Measurements from ENCODE around the gene GDF15. TPM values are rescaled to one million over a fixed set of nuclear protein-coding genes. Genes with fewer than 3 reads are reported as not detected.
A peak's percentile ranks its signal among the peaks of the same experiment; 100 is the strongest.

GDF15 gene
- total RNA-seq, 1 experiment from 2014 or later, result 1.4 TPM

GRCh38 chr19:18416778-18417249 is 30.9 kb downstream of the GDF15 start:
- peaks cover 22% of the 10 kb centered on the region for H3K27me3 ChIP-seq (ENCODE audit: control insufficient read depth, insufficient read depth, low read length)
- H3K4me3 ChIP-seq (ENCODE audit: insufficient read depth, low read depth, low read length), result peak overlapping the region; percentile 58
- DNase-seq, result peak; percentile 96
- H3K36me3 ChIP-seq (replicated peaks; ENCODE audit: control insufficient read depth, insufficient read depth, low read length), result no peaks in the 10 kb centered on the region

GRCh38 chr19:18417250-18418028 is 31.5 kb downstream of the GDF15 start:
- Histone ChIP-seq H3K27me3 (ENCODE audit: control insufficient read depth, insufficient read depth, low read length) (peaks cover 22% of the 10 kb centered on the region), H3K36me3 (replicated peaks; ENCODE audit: control insufficient read depth, insufficient read depth, low read length) (no peaks in the 10 kb centered on the region), H3K4me3 (ENCODE audit: insufficient read depth, low read depth, low read length) (peak overlapping the region; percentile 58)
- peak; percentile 97 for DNase-seq

GRCh38 chr19:18418029-18418482 is 32.1 kb downstream of the GDF15 start:
- no peak for DNase-seq
- Histone ChIP-seq H3K4me3 (ENCODE audit: insufficient read depth, low read depth, low read length) (peak overlapping the region; percentile 34), H3K27me3 (ENCODE audit: control insufficient read depth, insufficient read depth, low read length) (peaks cover 22% of the 10 kb centered on the region), H3K36me3 (replicated peaks; ENCODE audit: control insufficient read depth, insufficient read depth, low read length) (no peaks in the 10 kb centered on the region)

DNA sequence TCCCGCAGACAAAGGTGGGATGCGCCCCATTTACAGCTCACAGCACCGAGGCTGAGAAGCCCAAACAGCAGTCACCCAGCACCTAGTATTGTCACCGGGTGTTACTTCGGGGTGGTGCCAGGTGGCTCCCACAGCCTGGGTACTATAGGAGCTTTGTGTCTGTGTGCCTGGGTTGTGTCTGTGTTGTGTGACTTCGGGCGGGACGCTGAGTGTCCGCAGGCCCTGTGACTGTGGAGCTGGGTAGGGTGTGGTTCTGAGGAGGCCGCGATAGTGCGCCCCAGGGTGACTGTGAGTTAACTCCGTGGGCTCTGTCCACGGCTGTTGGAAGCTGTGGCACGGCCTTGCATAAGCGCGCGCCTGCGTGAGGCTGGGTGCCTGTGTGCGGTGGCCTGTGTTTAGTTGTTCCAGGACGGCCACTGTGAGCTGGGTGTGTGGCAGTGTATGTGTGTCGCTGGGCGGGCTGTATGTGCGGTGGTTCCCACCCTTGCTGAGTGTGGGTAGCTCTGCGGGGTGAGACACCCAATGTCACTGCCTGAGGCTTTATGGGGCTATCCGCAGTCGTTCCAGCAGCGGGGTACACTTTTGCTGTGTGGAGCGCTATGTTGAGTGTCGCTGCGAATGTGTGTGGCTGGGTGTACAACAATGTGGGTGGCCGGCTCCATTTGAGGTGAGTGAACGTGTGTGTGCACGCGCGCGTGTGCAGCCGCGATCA is 32.7 kb downstream of the GDF15 start:
- Histone ChIP-seq H3K36me3 (replicated peaks; ENCODE audit: control insufficient read depth, insufficient read depth, low read length) (no peaks in the 10 kb centered on the region), H3K4me3 (ENCODE audit: insufficient read depth, low read depth, low read length) (peak overlapping the region; percentile 30), H3K27me3 (ENCODE audit: control insufficient read depth, insufficient read depth, low read length) (peaks cover 22% of the 10 kb centered on the region)
- peak; percentile 71 for DNase-seq

DNA sequence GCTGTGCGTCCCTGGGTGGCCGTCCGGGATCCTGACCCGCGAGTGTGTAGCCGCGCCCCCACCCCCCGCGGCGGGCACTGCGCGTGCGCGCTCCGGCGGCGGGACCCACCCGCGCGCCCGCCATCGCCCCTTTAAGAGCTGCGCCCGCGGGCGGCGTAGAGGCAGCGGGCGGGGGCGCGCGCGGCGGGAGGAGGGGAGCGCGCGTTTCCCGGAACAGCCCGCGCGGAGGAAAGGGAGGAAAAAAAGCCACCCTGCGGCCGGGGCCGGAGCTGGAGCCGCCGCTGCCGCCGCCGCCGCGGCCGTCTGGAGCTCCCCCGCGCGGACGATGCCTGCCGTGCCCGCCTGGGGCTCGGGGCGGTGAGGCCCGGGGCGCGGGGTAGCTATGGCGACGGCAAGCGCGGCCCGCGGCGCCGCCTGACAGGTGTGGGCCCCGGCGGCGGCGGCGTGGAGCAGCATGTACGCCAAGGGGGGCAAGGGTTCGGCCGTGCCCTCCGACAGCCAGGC is 33.3 kb downstream of the GDF15 start, which contains the start of gene SSBP4:
TSS of gene SSBP4 (plus strand) at position 204 of the 504 bp plus-strand sequence. CDS start at position 455, 251 bp downstream.
- Histone ChIP-seq H3K36me3 (replicated peaks; ENCODE audit: control insufficient read depth, insufficient read depth, low read length) (no peaks in the 10 kb centered on the region), H3K27me3 (ENCODE audit: control insufficient read depth, insufficient read depth, low read length) (peaks cover 22% of the 10 kb centered on the region), H3K4me3 (ENCODE audit: insufficient read depth, low read depth, low read length) (peak within 1 kb of the TSS; percentile 55)
- peak; percentile 98 for DNase-seq

DNA sequence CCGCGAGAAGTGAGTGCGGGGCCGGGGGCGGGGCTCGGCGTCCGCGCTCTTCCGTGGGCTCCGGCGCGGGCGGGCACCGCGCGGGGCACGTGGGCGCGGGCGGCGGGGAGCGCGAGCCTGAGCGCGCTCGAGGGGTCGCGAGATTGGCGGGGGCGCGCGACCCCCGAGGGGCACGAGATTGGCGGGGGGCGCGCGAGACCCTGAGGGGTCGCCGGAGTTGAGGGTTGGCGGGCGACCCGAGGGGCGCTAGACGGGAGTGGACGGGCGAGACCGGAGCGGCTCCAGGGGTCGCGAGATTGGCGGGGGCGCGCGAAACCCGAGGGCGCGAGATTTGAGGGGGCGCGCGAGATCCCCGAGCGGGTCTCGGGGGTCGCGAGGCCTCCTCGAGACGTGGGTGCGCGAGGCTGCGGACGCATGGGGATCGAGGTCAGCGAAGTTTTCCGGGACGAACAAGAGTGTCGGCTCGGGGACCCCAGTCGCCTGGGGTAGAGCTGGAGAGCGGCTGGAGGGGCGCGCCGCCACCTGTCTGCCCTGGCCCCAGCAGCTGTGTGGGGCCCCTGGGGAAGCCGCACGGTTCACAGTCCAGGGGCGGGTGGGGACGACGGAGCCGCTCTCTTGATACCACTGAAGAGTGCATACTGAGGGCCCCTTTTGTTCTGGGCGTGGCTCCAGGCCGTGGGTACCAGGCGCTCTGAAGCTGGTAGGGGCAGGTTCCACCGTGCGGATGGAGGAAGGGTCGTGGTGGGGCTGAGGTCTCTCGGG is 33.9 kb downstream of the GDF15 start:
- no peaks in the 10 kb centered on the region for H3K36me3 ChIP-seq (replicated peaks; ENCODE audit: control insufficient read depth, insufficient read depth, low read length)
- DNase-seq, result peak; percentile 88
- H3K27me3 ChIP-seq (ENCODE audit: control insufficient read depth, insufficient read depth, low read length), result peaks cover 22% of the 10 kb centered on the region
- peak overlapping the region; percentile 55 for H3K4me3 ChIP-seq (ENCODE audit: insufficient read depth, low read depth, low read length)

DNA sequence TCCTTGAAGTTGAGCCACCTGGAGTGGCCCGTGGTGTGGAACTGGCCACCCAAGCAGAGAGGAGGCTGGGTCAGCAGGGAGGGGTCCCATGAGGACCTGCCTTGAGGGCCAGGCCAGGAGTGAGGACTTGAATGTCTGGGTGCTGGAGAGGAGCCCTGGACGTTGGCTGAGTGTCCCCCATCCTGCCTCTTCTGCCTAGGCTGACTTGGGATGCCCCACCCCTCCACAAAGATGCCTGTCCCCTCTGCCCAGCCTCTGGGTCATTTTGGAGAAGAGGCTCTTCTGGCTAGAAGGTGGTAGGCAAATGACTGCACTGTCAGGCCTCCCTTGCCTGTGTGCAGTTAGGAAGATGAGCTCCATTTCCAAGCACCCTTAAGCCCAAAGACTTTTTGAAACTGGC is 35.0 kb downstream of the GDF15 start:
- Histone ChIP-seq H3K36me3 (replicated peaks; ENCODE audit: control insufficient read depth, insufficient read depth, low read length) (no peaks in the 10 kb centered on the region), H3K4me3 (ENCODE audit: insufficient read depth, low read depth, low read length) (no peak overlapping the region), H3K27me3 (ENCODE audit: control insufficient read depth, insufficient read depth, low read length) (peaks cover 22% of the 10 kb centered on the region)

DNA sequence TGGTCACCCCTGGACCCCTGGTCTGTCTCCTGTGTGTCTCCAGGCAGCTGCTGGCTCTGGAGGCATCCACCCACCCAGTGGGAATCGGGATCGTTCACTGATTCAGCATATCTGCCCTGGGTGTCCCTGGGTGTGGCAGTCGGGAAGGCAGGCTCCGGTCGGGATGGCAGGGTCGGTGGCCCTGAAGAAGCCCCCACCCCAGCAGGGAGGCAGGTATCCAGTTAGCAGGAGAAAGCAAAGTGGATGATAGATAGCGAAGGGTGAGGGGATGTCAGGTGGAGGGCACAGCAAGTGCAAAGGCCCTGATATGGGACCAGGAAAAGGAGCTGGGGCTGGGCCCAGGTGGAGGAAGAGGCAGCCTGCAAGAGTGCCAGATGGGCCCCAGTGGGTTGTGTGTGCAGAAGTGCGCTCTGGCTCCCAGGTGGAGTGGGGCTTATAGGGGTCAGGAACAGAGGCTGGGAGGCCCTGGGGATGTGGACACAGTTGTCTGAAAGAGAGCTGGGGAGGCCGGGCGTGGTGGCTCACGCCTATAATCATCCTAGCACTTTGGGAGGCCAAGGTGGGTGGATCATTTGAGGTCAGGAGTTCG is 35.5 kb downstream of the GDF15 start:
- Histone ChIP-seq H3K36me3 (replicated peaks; ENCODE audit: control insufficient read depth, insufficient read depth, low read length) (no peaks in the 10 kb centered on the region), H3K27me3 (ENCODE audit: control insufficient read depth, insufficient read depth, low read length) (peaks cover 22% of the 10 kb centered on the region), H3K4me3 (ENCODE audit: insufficient read depth, low read depth, low read length) (no peak overlapping the region)
- DNase-seq, result no peak

More for the DNA sequence above, 35.0 kb downstream of the GDF15 start:
- DNase-seq, result no peak

DNA sequence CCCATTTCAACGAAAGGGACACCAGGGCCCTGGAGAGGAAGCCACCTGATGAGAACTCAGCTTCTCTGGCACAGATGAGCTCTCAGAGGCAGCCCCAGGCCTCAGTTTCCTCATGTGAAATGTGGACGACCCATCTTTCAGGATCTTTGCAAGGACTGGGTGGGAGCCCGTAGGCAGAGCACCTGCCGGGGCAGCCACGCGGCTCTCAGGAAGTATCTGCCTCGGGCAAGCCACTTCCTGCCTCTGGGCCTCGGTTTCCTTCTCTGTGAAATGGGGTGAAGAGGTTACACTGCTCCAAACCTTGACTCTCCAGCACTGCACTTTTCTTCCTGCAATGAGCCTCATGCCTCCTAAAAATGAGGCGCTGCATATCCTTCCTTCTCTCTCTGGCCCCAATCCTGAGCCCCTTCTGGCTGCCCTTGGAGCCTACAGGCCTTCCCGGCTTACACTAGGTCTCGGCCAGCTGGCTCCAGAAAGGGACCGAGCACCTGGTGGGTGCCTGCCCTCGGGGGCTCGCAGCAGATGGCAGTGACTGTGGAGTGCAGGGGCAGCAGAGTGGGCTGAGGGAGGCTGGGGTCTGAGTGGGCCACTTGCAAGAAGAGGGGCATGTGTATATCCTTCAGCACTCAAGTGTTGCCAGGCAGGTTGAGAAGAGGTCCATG is 36.7 kb downstream of the GDF15 start:
- H3K4me3 ChIP-seq (ENCODE audit: insufficient read depth, low read depth, low read length), result no peak overlapping the region
- no peaks in the 10 kb centered on the region for H3K36me3 ChIP-seq (replicated peaks; ENCODE audit: control insufficient read depth, insufficient read depth, low read length)
- no peak for DNase-seq
- H3K27me3 ChIP-seq (ENCODE audit: control insufficient read depth, insufficient read depth, low read length), result peaks cover 22% of the 10 kb centered on the region

DNA sequence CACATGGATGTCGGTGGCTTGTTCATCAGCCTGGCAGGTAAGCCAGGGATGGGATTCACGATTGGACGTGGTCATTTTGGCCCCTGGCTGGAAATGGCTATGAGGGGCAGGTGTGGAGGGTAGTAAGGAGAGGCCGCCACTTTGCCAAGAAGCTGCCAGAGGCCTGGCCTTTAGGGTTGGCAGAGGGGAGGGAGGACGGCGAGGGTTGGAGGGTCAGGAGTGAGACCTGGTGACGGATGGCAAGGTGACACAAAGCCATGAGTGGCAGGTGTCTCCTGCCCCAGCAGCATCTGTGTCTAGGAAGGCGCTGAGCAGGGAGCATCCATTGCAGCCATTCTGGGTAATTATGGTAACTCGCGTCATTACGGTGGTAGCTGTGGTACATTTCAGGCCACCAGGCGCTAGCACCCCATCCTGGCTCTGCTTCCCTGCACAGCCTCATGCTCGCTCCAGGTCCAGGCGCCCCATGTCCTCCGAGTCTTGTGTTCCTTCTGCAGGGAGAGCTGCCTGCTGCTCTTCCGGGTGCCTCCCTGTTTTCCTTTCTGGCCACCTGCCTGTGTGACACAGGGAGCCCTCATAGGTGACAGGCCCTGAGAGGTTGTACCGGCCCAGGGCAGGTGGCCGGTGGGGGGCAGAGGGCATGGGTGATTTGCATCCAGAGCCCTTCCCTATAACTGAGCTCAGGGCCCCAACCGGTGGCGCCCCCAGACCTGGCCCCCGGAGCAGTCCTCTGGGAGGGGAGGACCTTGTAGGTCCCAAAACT is 37.5 kb downstream of the GDF15 start:
- peak; percentile 51 for DNase-seq
- no peaks in the 10 kb centered on the region for H3K36me3 ChIP-seq (replicated peaks; ENCODE audit: control insufficient read depth, insufficient read depth, low read length)
- no peak overlapping the region for H3K4me3 ChIP-seq (ENCODE audit: insufficient read depth, low read depth, low read length)
- peaks cover 15% of the 10 kb centered on the region for H3K27me3 ChIP-seq (ENCODE audit: control insufficient read depth, insufficient read depth, low read length)

- DNase-seq, result peak; percentile 74
- Histone ChIP-seq H3K4me3 (ENCODE audit: insufficient read depth, low read depth, low read length) (no peak overlapping the region), H3K36me3 (replicated peaks; ENCODE audit: control insufficient read depth, insufficient read depth, low read length) (no peaks in the 10 kb centered on the region), H3K27me3 (ENCODE audit: control insufficient read depth, insufficient read depth, low read length) (peaks cover 10% of the 10 kb centered on the region)
Measured at GRCh38 chr19:18424122-18424889, 38.3 kb downstream of the GDF15 start.

GRCh38 chr19:18424890-18425514 is 39.0 kb downstream of the GDF15 start:
- H3K4me3 ChIP-seq (ENCODE audit: insufficient read depth, low read depth, low read length), result no peak overlapping the region
- no peaks in the 10 kb centered on the region for H3K36me3 ChIP-seq (replicated peaks; ENCODE audit: control insufficient read depth, insufficient read depth, low read length)
- H3K27me3 ChIP-seq (ENCODE audit: control insufficient read depth, insufficient read depth, low read length), result peaks cover 7% of the 10 kb centered on the region
- no peak for DNase-seq

All from H7 (cell line).